HG03342 (cell line): ENCODE measurements around the gene SMIM20.

Source experiments
- ATAC-seq: cut with Tn5 transposase; IDR thresholded peaks from one replicate; pipeline ENCODE4 v1.9.1; 2021; ENCODE audit warnings: mild to moderate bottlenecking, moderate library complexity; ENCODE audit not compliant: unreplicated experiment

SMIM20 gene

GRCh38 chr4:25951390-25951952 is 37.5 kb downstream of the SMIM20 start:
- no peak for ATAC-seq

GRCh38 chr4:25953740-25954139 is 39.7 kb downstream of the SMIM20 start:
- no peak for ATAC-seq

- ATAC-seq = no peak
Measured at GRCh38 chr4:25954293-25954904, 40.4 kb downstream of the SMIM20 start.

- ATAC-seq = no peak
Measured at GRCh38 chr4:25955705-25956104, 41.7 kb downstream of the SMIM20 start.

GRCh38 chr4:25956260-25956659 is 42.2 kb downstream of the SMIM20 start:
- ATAC-seq = no peak

GRCh38 chr4:25958110-25958509 is 44.1 kb downstream of the SMIM20 start:
- ATAC-seq = no peak

GRCh38 chr4:25962393-25962792 is 48.4 kb downstream of the SMIM20 start:
- ATAC-seq = no peak

GRCh38 chr4:25965629-25966028 is 51.6 kb downstream of the SMIM20 start:
- no peak for ATAC-seq

GRCh38 chr4:25966171-25966570 is 52.2 kb downstream of the SMIM20 start:
- no peak for ATAC-seq

- no peak for ATAC-seq
Measured at GRCh38 chr4:25969374-25970155, 55.5 kb downstream of the SMIM20 start.

- peak; percentile 69 for ATAC-seq
Measured at GRCh38 chr4:25970226-25970675, 56.2 kb downstream of the SMIM20 start.

- ATAC-seq = no peak
Measured at GRCh38 chr4:25970691-25971432, 56.8 kb downstream of the SMIM20 start.

- no peak for ATAC-seq
Measured at GRCh38 chr4:25972366-25972765, 58.3 kb downstream of the SMIM20 start.

- ATAC-seq = no peak
Measured at GRCh38 chr4:25972984-25973745, 59.1 kb downstream of the SMIM20 start.

- ATAC-seq = no peak
Measured at GRCh38 chr4:25976780-25977179, 62.8 kb downstream of the SMIM20 start.

GRCh38 chr4:25977397-25978170 is 63.6 kb downstream of the SMIM20 start:
- ATAC-seq = no peak

GRCh38 chr4:25978327-25978726 is 64.3 kb downstream of the SMIM20 start:
- ATAC-seq = no peak
